Memory B cell (primary cell): ENCODE data around the gene POLR1B.

Experiments used
- ATAC-seq: fragments of 150-1000 bp; cut with Tn5 transposase; 2 replicates; pipeline ENCODE4 v1.10.0; 2021; ENCODE audit warnings: low read depth, mild to moderate bottlenecking, moderate library complexity
- DNase-seq, 2 donors: peaks; one replicate each; pipeline ENCODE4 v3.0.0; 2022; ENCODE audit warnings: low spot score in 2 of 2
- H3K27ac Mint-ChIP-seq: one replicate; pipeline ENCODE4 v1.8.0; 2022; ENCODE audit warnings: mild to moderate bottlenecking, moderate library complexity, mixed read lengths
- H3K27me3 Mint-ChIP-seq: one replicate; pipeline ENCODE4 v1.8.0; 2022; ENCODE audit warnings: mixed read lengths
- H3K36me3 Mint-ChIP-seq: one replicate; pipeline ENCODE4 v1.8.0; 2022; ENCODE audit warnings: mild to moderate bottlenecking, mixed read lengths
- H3K4me1 Mint-ChIP-seq: one replicate; pipeline ENCODE4 v1.8.0; 2022; ENCODE audit warnings: mixed read lengths
- H3K4me3 Mint-ChIP-seq: one replicate; pipeline ENCODE4 v1.8.0; 2022; ENCODE audit warnings: mild to moderate bottlenecking, moderate library complexity, mixed read lengths
- H3K9me3 Mint-ChIP-seq: one replicate; pipeline ENCODE4 v1.8.0; 2022; ENCODE audit warnings: mixed read lengths

The POLR1B gene

GRCh38 chr2:112618383-112618782 is 76.1 kb downstream of the POLR1B start:
- Mint-ChIP-seq H3K36me3 (peaks cover 2% of the 10 kb centered on the region), H3K4me3 (no peak overlapping the region), H3K27me3 (peaks cover 6% of the 10 kb centered on the region), H3K9me3 (no peaks in the 10 kb centered on the region), H3K27ac (no peak overlapping the region), H3K4me1 (no peaks in the 10 kb centered on the region)
- no peak for DNase-seq
- ATAC-seq = no peak

- DNase-seq = no peak
- ATAC-seq = no peak
- peaks cover 6% of the 10 kb centered on the region for H3K4me1 Mint-ChIP-seq
- H3K27ac Mint-ChIP-seq = no peak overlapping the region
- H3K4me3 Mint-ChIP-seq = no peak overlapping the region
- no peaks in the 10 kb centered on the region for H3K36me3 Mint-ChIP-seq
- no peaks in the 10 kb centered on the region for H3K9me3 Mint-ChIP-seq
- peaks cover 3% of the 10 kb centered on the region for H3K27me3 Mint-ChIP-seq
Measured at GRCh38 chr2:112621790-112622527, 79.7 kb downstream of the POLR1B start.

GRCh38 chr2:112622528-112622849 is 80.2 kb downstream of the POLR1B start:
- no peak overlapping the region for H3K4me3 Mint-ChIP-seq
- H3K27me3 Mint-ChIP-seq = peaks cover 3% of the 10 kb centered on the region
- no peaks in the 10 kb centered on the region for H3K9me3 Mint-ChIP-seq
- peaks cover 7% of the 10 kb centered on the region for H3K4me1 Mint-ChIP-seq
- H3K36me3 Mint-ChIP-seq = no peaks in the 10 kb centered on the region
- H3K27ac Mint-ChIP-seq = no peak overlapping the region
- no peak for ATAC-seq
- DNase-seq = no peak

- Mint-ChIP-seq H3K4me1 (peaks cover 7% of the 10 kb centered on the region), H3K27me3 (peaks cover 3% of the 10 kb centered on the region), H3K27ac (no peak overlapping the region), H3K9me3 (no peaks in the 10 kb centered on the region), H3K36me3 (no peaks in the 10 kb centered on the region), H3K4me3 (no peak overlapping the region)
- peak; percentile 64 for ATAC-seq
- no peak for DNase-seq
Measured at GRCh38 chr2:112623913-112624777, 81.9 kb downstream of the POLR1B start.

GRCh38 chr2:112625474-112626114 is 83.3 kb downstream of the POLR1B start:
- H3K9me3 Mint-ChIP-seq = no peaks in the 10 kb centered on the region
- H3K4me1 Mint-ChIP-seq = peaks cover 7% of the 10 kb centered on the region

GRCh38 chr2:112626604-112627059 is 84.4 kb downstream of the POLR1B start:
- H3K36me3 Mint-ChIP-seq = no peaks in the 10 kb centered on the region
- peaks cover 12% of the 10 kb centered on the region for H3K4me1 Mint-ChIP-seq
- no peak overlapping the region for H3K27ac Mint-ChIP-seq
- peak overlapping the region; percentile 59 for H3K4me3 Mint-ChIP-seq
- no peaks in the 10 kb centered on the region for H3K9me3 Mint-ChIP-seq
- peaks cover 2% of the 10 kb centered on the region for H3K27me3 Mint-ChIP-seq
- peak; percentile 47 to 60 for DNase-seq
- peak; percentile 82 for ATAC-seq

More at GRCh38 chr2:112625474-112626114, 83.3 kb downstream of the POLR1B start:
- no peak for DNase-seq
- no peak for ATAC-seq
- Mint-ChIP-seq H3K36me3 (no peaks in the 10 kb centered on the region), H3K27ac (no peak overlapping the region), H3K4me3 (no peak overlapping the region), H3K27me3 (peaks cover 3% of the 10 kb centered on the region)
